HepG2 (cell line): ENCODE results near the gene NBR1. TPM values are rescaled to one million over a fixed set of nuclear protein-coding genes. Genes with fewer than 3 reads are reported as not detected.

Source experiments
- CEBPG ChIP-seq: IDR thresholded peaks from 2 replicates; pipeline ENCODE4 v1.6.1; 2016
- EP300 ChIP-seq, 3 experiments: sonication (generic) in 1 of 3; formaldehyde crosslinking in 1 of 3; IDR thresholded peaks; 2 replicates each; pipeline versions ENCODE4 v1.5.1 to v1.6.1; 2011 to 2020; ENCODE audit warnings: low read depth in 2 of 3, low read length in 2 of 3, borderline replicate concordance in 1 of 3, improper control_type of control experiment in 1 of 3, mild to moderate bottlenecking in 1 of 3, missing genetic modification reagents in 1 of 3, moderate library complexity in 1 of 3
- GATA4 ChIP-seq: sonication (generic); IDR thresholded peaks from 2 replicates; pipeline ENCODE4 v1.6.1; 2016; ENCODE audit warnings: antibody characterized with exemption, low read depth, borderline replicate concordance
- GRHL1 ChIP-seq: sonication (generic); formaldehyde crosslinking; conservative IDR thresholded peaks from 2 replicates; pipeline ENCODE4 v1.8.0; 2022; ENCODE audit warnings: missing genetic modification reagents
- KDM2A ChIP-seq: sonication (generic); formaldehyde crosslinking; IDR thresholded peaks from 2 replicates; pipeline ENCODE4 v1.4.0; 2020; ENCODE audit warnings: low read depth, missing genetic modification reagents, borderline replicate concordance
- KLF16 ChIP-seq, 2 experiments: sonication (generic) in 1 of 2; formaldehyde crosslinking in 1 of 2; IDR thresholded peaks; 2 replicates each; pipeline versions ENCODE4 v1.6.1 to v1.8.0; 2016 to 2023; ENCODE audit warnings: missing genetic modification reagents in 2 of 2, missing compliant biosample characterization in 1 of 2
- NAIF1 ChIP-seq: sonication (generic); formaldehyde crosslinking; IDR thresholded peaks from 2 replicates; pipeline ENCODE4 v1.5.0; 2020; ENCODE audit warnings: mild to moderate bottlenecking, missing genetic modification reagents, borderline replicate concordance
- NPAS2 ChIP-seq: sonication (generic); formaldehyde crosslinking; IDR thresholded peaks from 2 replicates; pipeline ENCODE4 v1.8.0; 2022; ENCODE audit warnings: mild to moderate bottlenecking, missing genetic modification reagents, borderline replicate concordance
- SP140L ChIP-seq: sonication (generic); formaldehyde crosslinking; IDR thresholded peaks from 2 replicates; pipeline ENCODE4 v1.4.0; 2020; ENCODE audit warnings: missing genetic modification reagents, borderline replicate concordance
- SRSF9 ChIP-seq: fragments of 200-400 bp; formaldehyde crosslinking; IDR thresholded peaks from 2 replicates; pipeline ENCODE4 v1.6.1; 2018; ENCODE audit warnings: borderline replicate concordance, mild to moderate bottlenecking, low read depth, low read length; ENCODE audit not compliant: insufficient read depth, poor library complexity, severe bottlenecking
- TIGD3 ChIP-seq: sonication (generic); formaldehyde crosslinking; IDR thresholded peaks from 2 replicates; pipeline ENCODE4 v1.5.1; 2020; ENCODE audit warnings: mild to moderate bottlenecking, missing genetic modification reagents, borderline replicate concordance
- ZNF383 ChIP-seq: sonication (generic); formaldehyde crosslinking; IDR thresholded peaks from 2 replicates; pipeline ENCODE4 v1.4.0; 2020; ENCODE audit warnings: missing genetic modification reagents, mild to moderate bottlenecking, borderline replicate concordance
- ZNF44 ChIP-seq: sonication (generic); formaldehyde crosslinking; IDR thresholded peaks from 2 replicates; pipeline ENCODE4 v1.5.1; 2020; ENCODE audit warnings: mild to moderate bottlenecking, missing genetic modification reagents
- ZZZ3 ChIP-seq: sonication (generic); formaldehyde crosslinking; IDR thresholded peaks from 2 replicates; pipeline ENCODE4 v1.4.0; 2020; ENCODE audit warnings: missing genetic modification reagents, mild to moderate bottlenecking, borderline replicate concordance
- polyA plus RNA-seq, 8 experiments: library from polyadenylated mRNA; depleted of rRNA in 3 of 8; stranded (reverse) in 7 of 8; unstranded in 1 of 8; fragments of >200 nt; fragmentation: Illumina TruSeq in 4 of 8; extraction: Trizol in 4 of 8; gene quantifications; 2 replicates each; pipeline versions ENCODE4 v1.2.1 to v1.2.3, GENCODE V29; 2011 to 2016; ENCODE audit warnings: low read depth in 4 of 8, missing spikeins in 1 of 8, mixed read lengths in 1 of 8; ENCODE audit not compliant: insufficient read depth in 1 of 8
- total RNA-seq, 5 experiments: library from RNA; depleted of rRNA; stranded (reverse); fragments of >200 nt; fragmentation: Illumina TruSeq; extraction: Trizol; gene quantifications; 2 replicates each; pipeline ENCODE4 v1.2.3, GENCODE V29; 2016; ENCODE audit warnings: low read depth in 1 of 5
- TF ChIP-seq, protein P1 (sequence below): sonication (generic); formaldehyde crosslinking; IDR thresholded peaks from 2 replicates; pipeline ENCODE4 v1.4.0; 2020; ENCODE audit warnings: missing genetic modification reagents, borderline replicate concordance
- TF ChIP-seq, protein P2 (sequence below): sonication (generic); formaldehyde crosslinking; IDR thresholded peaks from 2 replicates; pipeline ENCODE4 v1.4.0; 2020; ENCODE audit warnings: missing genetic modification reagents, borderline replicate concordance

NBR1 gene
- total and polyA plus RNA-seq, 2 of the 13 experiments (the other 11 are each of a cell fraction or from before 2014, with no cell fraction given) = 51.7 to 121 TPM

- TF ChIP-seq ZZZ3 (CRISPR knock-in tag) (peak; percentile 47; the same call in 1 of the 2 replicates), NPAS2 (CRISPR knock-in tag) (no peak), GRHL1 (CRISPR knock-in tag) (no peak), TIGD3 (peak; percentile 97), EP300 (IDR thresholded peaks at IDR 0.05; ENCODE audit: low read depth in 2 of 2, low read length in 2 of 2) (peak; percentile 54 to 88; a peak in 3 of 4 replicates), EP300 (CRISPR knock-in tag; IDR thresholded peaks at IDR 0.05; ENCODE audit: borderline replicate concordance) (0 out of 2 replicates have a peak, but pooled peaks have one; percentile 39), GATA4 (peak; percentile 27; the same call in 1 of the 2 replicates), CEBPG (CRISPR knock-in tag) (peak; percentile 57), ZNF383 (CRISPR knock-in tag) (0 out of 2 replicates have a peak, but pooled peaks have one; percentile 86), SRSF9 (no peak), NAIF1 (CRISPR knock-in tag) (peak; percentile 92), ZNF44 (CRISPR knock-in tag) (peak; percentile 42; the same call in 1 of the 2 replicates), SP140L (CRISPR knock-in tag) (peak; percentile 89; the same call in 1 of the 2 replicates), KLF16 (CRISPR knock-in tag; IDR thresholded peaks at IDR 0.05) (peak in 1 of 2 experiments; percentile 63; a peak in 2 of 4 replicates), KDM2A (0 out of 2 replicates have a peak, but pooled peaks have one; percentile 18)
- TF ChIP-seq, protein P1, sequence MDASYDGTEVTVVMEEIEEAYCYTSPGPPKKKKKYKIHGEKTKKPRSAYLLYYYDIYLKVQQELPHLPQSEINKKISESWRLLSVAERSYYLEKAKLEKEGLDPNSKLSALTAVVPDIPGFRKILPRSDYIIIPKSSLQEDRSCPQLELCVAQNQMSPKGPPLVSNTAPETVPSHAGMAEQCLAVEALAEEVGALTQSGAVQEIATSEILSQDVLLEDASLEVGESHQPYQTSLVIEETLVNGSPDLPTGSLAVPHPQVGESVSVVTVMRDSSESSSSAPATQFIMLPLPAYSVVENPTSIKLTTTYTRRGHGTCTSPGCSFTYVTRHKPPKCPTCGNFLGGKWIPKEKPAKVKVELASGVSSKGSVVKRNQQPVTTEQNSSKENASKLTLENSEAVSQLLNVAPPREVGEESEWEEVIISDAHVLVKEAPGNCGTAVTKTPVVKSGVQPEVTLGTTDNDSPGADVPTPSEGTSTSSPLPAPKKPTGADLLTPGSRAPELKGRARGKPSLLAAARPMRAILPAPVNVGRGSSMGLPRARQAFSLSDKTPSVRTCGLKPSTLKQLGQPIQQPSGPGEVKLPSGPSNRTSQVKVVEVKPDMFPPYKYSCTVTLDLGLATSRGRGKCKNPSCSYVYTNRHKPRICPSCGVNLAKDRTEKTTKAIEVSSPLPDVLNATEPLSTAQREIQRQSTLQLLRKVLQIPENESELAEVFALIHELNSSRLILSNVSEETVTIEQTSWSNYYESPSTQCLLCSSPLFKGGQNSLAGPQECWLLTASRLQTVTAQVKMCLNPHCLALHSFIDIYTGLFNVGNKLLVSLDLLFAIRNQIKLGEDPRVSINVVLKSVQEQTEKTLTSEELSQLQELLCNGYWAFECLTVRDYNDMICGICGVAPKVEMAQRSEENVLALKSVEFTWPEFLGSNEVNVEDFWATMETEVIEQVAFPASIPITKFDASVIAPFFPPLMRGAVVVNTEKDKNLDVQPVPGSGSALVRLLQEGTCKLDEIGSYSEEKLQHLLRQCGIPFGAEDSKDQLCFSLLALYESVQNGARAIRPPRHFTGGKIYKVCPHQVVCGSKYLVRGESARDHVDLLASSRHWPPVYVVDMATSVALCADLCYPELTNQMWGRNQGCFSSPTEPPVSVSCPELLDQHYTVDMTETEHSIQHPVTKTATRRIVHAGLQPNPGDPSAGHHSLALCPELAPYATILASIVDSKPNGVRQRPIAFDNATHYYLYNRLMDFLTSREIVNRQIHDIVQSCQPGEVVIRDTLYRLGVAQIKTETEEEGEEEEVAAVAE (CRISPR knock-in tag) = 0 out of 2 replicates have a peak, but pooled peaks have one; percentile 70
- TF ChIP-seq, protein P2, sequence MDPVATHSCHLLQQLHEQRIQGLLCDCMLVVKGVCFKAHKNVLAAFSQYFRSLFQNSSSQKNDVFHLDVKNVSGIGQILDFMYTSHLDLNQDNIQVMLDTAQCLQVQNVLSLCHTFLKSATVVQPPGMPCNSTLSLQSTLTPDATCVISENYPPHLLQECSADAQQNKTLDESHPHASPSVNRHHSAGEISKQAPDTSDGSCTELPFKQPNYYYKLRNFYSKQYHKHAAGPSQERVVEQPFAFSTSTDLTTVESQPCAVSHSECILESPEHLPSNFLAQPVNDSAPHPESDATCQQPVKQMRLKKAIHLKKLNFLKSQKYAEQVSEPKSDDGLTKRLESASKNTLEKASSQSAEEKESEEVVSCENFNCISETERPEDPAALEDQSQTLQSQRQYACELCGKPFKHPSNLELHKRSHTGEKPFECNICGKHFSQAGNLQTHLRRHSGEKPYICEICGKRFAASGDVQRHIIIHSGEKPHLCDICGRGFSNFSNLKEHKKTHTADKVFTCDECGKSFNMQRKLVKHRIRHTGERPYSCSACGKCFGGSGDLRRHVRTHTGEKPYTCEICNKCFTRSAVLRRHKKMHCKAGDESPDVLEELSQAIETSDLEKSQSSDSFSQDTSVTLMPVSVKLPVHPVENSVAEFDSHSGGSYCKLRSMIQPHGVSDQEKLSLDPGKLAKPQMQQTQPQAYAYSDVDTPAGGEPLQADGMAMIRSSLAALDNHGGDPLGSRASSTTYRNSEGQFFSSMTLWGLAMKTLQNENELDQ (CRISPR knock-in tag) = 0 out of 2 replicates have a peak, but pooled peaks have one; percentile 58
Observed at GRCh38 chr17:43216762-43217613, 46.0 kb downstream of the NBR1 start (continued).
